OCI-LY7 (cell line): ENCODE data around the gene CNIH1.
"Not testable (repeated sequence)": the region's sequence is repeated elsewhere in the genome, so short reads cannot be mapped to it uniquely, and the experiment has no call there.

Experiments used
- EZH2phosphoT487 ChIP-seq: fragments of 200-600 bp; sonication (generic); IDR thresholded peaks from 2 replicates; pipeline ENCODE4 v1.6.1; 2018; ENCODE audit warnings: low read depth, borderline replicate concordance, mild to moderate bottlenecking, mixed run types, antibody characterized with exemption, low read length, moderate library complexity, mixed read lengths
- TF ChIP-seq, protein P1 (sequence below): fragments of 200-600 bp; sonication (generic); conservative IDR thresholded peaks from 2 replicates; pipeline ENCODE4 v1.5.1; 2014; ENCODE audit warnings: mild to moderate bottlenecking, antibody characterized with exemption, low read length, moderate library complexity, mixed read lengths

DNA sequence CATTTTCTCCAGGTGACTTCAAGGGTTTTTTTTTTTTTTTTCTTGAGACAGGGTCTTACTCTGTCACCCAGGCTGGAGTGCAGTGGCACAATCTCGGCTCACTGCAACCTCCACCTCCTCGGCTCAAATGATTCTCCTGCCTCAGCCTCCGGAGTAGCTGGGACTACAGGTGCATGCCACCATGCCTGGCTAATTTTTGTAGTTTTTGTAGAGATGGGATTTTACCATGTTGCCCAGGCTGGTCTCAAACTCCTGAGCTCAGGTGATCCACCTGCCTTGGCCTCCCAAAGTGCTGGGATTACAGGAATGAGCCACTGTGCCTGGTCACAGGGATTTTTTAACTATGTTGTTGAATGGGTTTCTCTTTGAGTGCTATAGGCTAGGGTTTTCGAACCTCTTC lies 3.2 kb downstream of the CNIH1 start:
- TF ChIP-seq, protein P1, sequence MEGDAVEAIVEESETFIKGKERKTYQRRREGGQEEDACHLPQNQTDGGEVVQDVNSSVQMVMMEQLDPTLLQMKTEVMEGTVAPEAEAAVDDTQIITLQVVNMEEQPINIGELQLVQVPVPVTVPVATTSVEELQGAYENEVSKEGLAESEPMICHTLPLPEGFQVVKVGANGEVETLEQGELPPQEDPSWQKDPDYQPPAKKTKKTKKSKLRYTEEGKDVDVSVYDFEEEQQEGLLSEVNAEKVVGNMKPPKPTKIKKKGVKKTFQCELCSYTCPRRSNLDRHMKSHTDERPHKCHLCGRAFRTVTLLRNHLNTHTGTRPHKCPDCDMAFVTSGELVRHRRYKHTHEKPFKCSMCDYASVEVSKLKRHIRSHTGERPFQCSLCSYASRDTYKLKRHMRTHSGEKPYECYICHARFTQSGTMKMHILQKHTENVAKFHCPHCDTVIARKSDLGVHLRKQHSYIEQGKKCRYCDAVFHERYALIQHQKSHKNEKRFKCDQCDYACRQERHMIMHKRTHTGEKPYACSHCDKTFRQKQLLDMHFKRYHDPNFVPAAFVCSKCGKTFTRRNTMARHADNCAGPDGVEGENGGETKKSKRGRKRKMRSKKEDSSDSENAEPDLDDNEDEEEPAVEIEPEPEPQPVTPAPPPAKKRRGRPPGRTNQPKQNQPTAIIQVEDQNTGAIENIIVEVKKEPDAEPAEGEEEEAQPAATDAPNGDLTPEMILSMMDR = not testable (repeated sequence)
- not testable (repeated sequence) for TF ChIP-seq EZH2phosphoT487
